ENCODE measurements around the gene ZFYVE28. TPM values are rescaled to one million over a fixed set of nuclear protein-coding genes. Genes with fewer than 3 reads are reported as not detected.

ZFYVE28 gene
- total RNA-seq, 1 donor from 2014 or later = 16.6 TPM

DNA sequence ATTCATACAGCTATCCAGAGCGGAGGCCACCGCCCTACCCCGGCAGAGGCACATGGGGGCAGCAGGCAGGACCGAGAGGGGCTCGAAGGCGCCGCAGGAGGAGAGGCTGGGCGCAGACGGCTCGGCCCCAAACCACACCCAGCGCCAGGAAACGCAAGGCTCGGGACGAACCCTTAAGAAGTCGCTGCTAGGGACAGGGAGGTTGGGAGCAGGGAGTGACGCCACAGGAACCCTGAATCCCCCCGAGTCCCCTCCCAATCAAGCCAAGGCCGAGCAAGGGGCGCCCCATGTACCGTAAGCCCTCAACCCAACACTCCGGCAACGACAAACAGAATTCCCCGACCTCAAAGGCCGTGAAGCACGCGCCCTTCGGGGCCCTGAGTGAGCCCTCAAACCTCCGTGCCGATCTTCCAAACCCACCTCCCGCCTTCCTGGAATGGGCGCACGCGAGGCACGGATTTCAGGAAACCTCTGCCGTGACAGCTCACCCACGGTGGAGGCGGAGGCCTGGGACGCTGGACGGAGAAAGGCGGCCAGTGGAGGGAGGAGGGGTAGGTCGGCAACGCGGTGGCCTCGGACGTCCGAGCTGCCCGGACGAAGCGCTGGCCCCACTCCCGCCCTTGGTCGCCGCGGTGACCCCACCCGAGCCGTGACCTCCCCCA, 1.8 kb downstream of the ZFYVE28 start:
- intact Hi-C loops (cut with DNase I) = no loop called here
- Histone ChIP-seq H3K27ac (peak overlapping the region; percentile 60), H3K9me3 (no peaks in the 10 kb centered on the region), H3K4me3 (peak overlapping the region; percentile 61), H3K27me3 (peaks cover 8% of the 10 kb centered on the region), H3K36me3 (no peaks in the 10 kb centered on the region), H3K4me1 (peaks cover 34% of the 10 kb centered on the region)
- ATAC-seq (no peak), DNase-seq (peak; percentile 72)
- TF ChIP-seq, protein P1, sequence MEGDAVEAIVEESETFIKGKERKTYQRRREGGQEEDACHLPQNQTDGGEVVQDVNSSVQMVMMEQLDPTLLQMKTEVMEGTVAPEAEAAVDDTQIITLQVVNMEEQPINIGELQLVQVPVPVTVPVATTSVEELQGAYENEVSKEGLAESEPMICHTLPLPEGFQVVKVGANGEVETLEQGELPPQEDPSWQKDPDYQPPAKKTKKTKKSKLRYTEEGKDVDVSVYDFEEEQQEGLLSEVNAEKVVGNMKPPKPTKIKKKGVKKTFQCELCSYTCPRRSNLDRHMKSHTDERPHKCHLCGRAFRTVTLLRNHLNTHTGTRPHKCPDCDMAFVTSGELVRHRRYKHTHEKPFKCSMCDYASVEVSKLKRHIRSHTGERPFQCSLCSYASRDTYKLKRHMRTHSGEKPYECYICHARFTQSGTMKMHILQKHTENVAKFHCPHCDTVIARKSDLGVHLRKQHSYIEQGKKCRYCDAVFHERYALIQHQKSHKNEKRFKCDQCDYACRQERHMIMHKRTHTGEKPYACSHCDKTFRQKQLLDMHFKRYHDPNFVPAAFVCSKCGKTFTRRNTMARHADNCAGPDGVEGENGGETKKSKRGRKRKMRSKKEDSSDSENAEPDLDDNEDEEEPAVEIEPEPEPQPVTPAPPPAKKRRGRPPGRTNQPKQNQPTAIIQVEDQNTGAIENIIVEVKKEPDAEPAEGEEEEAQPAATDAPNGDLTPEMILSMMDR (IDR thresholded peaks at IDR 0.05) = no peak

DNA sequence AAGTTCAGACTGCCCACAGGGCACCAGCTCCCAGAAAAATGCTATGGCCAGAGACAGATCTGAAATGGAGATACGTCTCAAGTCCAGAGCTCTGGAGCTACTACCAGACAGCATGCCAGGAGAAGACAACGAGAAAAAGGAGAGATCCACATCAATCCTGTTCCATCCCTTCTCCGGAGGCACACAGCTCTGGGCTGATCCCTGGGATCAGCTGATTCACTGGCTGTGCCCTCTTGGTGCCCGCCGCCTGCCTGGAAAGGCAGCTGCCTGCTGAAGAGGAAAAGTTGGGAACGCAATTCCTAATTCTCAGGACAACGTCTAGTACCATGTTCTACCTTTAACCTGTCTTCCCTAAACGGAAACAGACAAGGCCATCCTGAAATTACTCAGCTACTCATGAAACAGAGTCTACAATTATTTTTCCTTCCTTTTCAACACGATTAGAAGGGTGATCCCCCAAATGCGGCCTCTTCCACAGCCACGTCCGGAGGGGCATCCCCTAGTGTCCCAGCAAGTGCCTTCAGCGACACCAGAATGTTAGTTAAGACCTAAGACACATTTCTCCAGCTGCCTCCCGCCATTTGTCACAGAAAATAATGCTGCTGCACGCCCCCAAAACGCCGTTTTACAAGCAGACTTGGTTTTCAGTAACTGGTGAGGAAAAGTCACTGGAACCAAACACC, 2.4 kb downstream of the ZFYVE28 start:
- DNase-seq = no peak
- H3K4me1 ChIP-seq = peaks cover 36% of the 10 kb centered on the region
- H3K27ac ChIP-seq = peak overlapping the region; percentile 60
- H3K36me3 ChIP-seq = no peaks in the 10 kb centered on the region
- H3K9me3 ChIP-seq = no peaks in the 10 kb centered on the region
- TF ChIP-seq, protein P1 (IDR thresholded peaks at IDR 0.05) = no peak
- ATAC-seq = no peak
- peak overlapping the region; percentile 61 for H3K4me3 ChIP-seq
- H3K27me3 ChIP-seq = peaks cover 8% of the 10 kb centered on the region
- intact Hi-C loops (cut with DNase I) = no loop called here

DNA sequence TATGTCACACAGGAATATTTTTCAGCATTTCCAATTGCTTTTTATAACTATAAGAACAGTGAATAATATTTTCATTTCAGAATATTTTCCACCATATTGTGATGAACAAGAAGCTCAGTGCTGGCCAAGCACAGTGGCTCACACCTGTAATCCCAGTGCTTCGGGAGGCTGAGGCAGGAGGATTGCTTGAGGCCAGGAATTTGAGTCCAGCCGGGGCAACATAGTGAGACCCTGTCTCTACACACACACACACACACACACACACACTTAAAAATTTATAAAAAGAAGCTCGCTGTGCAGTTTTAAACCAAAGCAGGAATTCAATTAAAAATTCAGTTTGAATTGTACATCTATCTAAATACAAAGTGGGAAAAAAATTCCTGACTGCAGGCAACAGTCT, 3.2 kb downstream of the ZFYVE28 start:
- intact Hi-C loops (cut with DNase I) = no loop called here
- no peaks in the 10 kb centered on the region for H3K9me3 ChIP-seq
- H3K4me1 ChIP-seq = peaks cover 36% of the 10 kb centered on the region
- ATAC-seq (no peak), DNase-seq (no peak)
- H3K36me3 ChIP-seq = no peaks in the 10 kb centered on the region
- H3K27ac ChIP-seq = no peak overlapping the region
- no peak overlapping the region for H3K4me3 ChIP-seq
- TF ChIP-seq, protein P1 (IDR thresholded peaks at IDR 0.05) = no peak
- peaks cover 2% of the 10 kb centered on the region for H3K27me3 ChIP-seq

DNA sequence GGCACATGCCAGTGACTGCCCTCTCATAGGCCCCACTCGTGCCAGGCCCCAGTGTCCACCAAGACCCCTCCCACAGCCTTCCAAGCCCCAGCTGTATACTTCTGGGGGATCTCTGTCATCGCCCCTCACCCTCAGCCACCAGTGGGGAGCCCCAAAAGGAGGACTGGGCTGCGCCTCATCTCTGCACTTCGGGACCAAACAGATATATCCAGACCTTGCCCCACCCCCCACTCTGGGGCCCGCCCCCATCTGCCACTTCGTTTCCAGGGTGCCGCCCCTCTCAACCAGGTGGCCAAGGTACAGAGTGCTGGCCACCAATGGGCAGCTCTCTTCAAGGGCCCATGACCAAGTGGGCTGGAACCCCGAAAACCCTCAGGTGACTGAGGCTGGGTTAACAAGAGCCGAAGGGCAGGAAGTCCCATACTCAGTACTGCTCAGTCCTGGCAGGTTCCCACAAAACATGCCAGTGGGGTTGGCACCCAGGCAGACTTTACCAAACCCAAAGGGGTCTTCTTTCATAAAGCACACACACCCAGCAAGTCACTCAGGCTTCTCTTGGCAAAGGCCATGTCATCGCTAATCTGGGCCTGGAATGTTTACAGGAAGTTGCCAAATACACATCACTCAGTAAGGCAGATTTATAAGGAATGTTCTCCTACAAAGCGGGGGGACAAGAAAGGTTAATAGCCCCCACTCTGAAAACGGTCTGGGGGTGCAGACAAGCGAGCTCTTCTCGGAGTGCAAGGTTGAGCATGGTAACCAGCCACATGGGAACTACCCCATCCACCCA, 4.4 kb downstream of the ZFYVE28 start:
- no peaks in the 10 kb centered on the region for H3K36me3 ChIP-seq
- peak; percentile 65 for DNase-seq
- ATAC-seq = no peak
- H3K27me3 ChIP-seq = no peaks in the 10 kb centered on the region
- H3K27ac ChIP-seq = peak overlapping the region; percentile 70
- no peaks in the 10 kb centered on the region for H3K9me3 ChIP-seq
- H3K4me1 ChIP-seq = peaks cover 36% of the 10 kb centered on the region
- intact Hi-C loops (cut with DNase I) = no loop called here
- peak overlapping the region; percentile 35 for H3K4me3 ChIP-seq
- TF ChIP-seq, protein P1 (IDR thresholded peaks at IDR 0.05) = no peak

DNA sequence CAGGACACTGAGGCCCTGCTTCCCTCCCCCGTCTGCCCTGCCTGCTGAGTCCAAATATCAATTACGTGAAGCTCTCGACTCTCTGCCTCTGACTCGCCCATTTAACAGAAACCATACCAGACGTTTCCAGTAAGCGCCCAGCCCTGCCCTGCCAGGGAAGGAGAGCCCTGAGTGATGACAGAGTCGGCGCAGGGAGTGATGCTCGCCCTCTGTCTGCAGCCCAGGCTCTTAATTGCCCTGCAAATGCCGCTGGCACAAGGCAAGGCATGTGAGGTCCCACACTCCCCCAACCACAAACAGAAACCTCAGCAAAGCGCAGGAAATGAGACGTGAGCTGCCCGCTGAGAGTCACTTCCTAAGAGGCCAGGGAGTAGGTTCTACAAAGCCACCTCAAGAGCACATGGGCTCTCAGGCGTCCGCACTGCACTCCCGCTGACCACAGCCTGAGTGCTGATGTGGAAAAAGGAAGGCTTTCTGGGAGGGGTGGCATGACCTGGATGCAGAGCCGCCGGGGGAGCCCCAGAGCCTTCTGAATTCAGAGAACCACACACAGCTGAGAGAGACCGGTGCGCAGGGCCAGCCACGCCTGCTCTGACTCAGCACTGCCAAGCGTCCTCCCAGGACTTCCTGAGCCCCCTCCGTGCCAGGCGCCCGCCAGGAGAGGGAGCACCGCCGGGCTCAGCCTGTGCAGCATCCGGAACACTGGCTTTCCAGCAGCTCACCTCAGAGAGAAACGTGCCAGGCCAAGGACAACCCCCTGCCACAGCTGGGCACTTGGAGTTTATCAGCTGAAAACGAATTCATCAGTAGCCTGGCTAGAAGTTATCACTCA, 5.3 kb downstream of the ZFYVE28 start:
- Histone ChIP-seq H3K9me3 (no peaks in the 10 kb centered on the region), H3K4me1 (peaks cover 36% of the 10 kb centered on the region), H3K27me3 (no peaks in the 10 kb centered on the region), H3K27ac (peak overlapping the region; percentile 70), H3K36me3 (no peaks in the 10 kb centered on the region), H3K4me3 (peak overlapping the region; percentile 35)
- TF ChIP-seq, protein P1 (IDR thresholded peaks at IDR 0.05) = peak; percentile 42
- intact Hi-C loops (cut with DNase I) = no loop called here
- ATAC-seq = peak; percentile 89
- peak; percentile 91 for DNase-seq
